Transverse colon (tissue), 4 donors: ENCODE results near the gene CASP10.
"Not testable (repeated sequence)": the region's sequence is repeated elsewhere in the genome, so short reads cannot be mapped to it uniquely, and the experiment has no call there.

Experiments used
- EP300 ChIP-seq: sonication (generic); formaldehyde crosslinking; IDR thresholded peaks from one replicate; pipeline ENCODE4 v1.6.1; 2017; ENCODE audit warnings: antibody characterized with exemption, low read depth
- POLR2A ChIP-seq: fragments of 450-650 bp; IDR thresholded peaks from one replicate; pipeline ENCODE4 v1.6.1; 2016; ENCODE audit warnings: antibody characterized with exemption, mild to moderate bottlenecking, moderate library complexity
- POLR2AphosphoS5 ChIP-seq, 3 donors: sonication (generic); formaldehyde crosslinking; IDR thresholded peaks; one replicate each; pipeline ENCODE4 v1.6.1; 2016; ENCODE audit warnings: antibody characterized with exemption in 3 of 3
- TF ChIP-seq, protein P1 (sequence below), 5 experiments: fragments of 200-600 bp in 3 of 5; fragments of 450-650 bp in 2 of 5; sonication (generic) in 3 of 5; IDR thresholded peaks; 1 replicate in 2 of 5; 2 replicates in 3 of 5; pipeline ENCODE4 v1.5.1; 2016 to 2017; ENCODE audit warnings: antibody characterized with exemption in 5 of 5, inconsistent platforms in 3 of 5, mild to moderate bottlenecking in 2 of 5, moderate library complexity in 1 of 5

- TF ChIP-seq POLR2A; EP300; POLR2AphosphoS5 (IDR thresholded peaks at IDR 0.05): not testable (repeated sequence)
- TF ChIP-seq, protein P1, sequence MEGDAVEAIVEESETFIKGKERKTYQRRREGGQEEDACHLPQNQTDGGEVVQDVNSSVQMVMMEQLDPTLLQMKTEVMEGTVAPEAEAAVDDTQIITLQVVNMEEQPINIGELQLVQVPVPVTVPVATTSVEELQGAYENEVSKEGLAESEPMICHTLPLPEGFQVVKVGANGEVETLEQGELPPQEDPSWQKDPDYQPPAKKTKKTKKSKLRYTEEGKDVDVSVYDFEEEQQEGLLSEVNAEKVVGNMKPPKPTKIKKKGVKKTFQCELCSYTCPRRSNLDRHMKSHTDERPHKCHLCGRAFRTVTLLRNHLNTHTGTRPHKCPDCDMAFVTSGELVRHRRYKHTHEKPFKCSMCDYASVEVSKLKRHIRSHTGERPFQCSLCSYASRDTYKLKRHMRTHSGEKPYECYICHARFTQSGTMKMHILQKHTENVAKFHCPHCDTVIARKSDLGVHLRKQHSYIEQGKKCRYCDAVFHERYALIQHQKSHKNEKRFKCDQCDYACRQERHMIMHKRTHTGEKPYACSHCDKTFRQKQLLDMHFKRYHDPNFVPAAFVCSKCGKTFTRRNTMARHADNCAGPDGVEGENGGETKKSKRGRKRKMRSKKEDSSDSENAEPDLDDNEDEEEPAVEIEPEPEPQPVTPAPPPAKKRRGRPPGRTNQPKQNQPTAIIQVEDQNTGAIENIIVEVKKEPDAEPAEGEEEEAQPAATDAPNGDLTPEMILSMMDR (IDR thresholded peaks at IDR 0.05), result not testable (repeated sequence)
Measured at GRCh38 chr2:201239167-201239935, 56.4 kb downstream of the CASP10 start.
